ENCODE results near the gene LRP1.

Gene LRP1

DNA sequence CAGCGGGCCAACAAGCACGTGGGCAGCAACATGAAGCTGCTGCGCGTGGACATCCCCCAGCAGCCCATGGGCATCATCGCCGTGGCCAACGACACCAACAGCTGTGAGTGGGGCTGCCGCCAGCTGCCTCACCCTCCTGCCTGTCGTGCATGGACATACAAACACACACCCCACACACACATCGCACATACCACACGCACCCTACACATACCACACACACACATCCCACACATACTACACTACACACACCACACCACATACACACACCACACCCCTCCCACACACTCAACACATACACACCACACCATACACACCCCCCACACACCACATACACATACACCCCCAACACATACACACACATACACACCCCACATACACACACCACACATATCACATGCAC lies 63.1 kb downstream of the LRP1 start:
- H3K36me3 ChIP-seq (replicated peaks; ENCODE audit: low read depth, low read length) = no peaks in the 10 kb centered on the region
- H4K20me1 ChIP-seq (ENCODE audit: insufficient read depth, low read length) = no peaks in the 10 kb centered on the region
- H3K4me2 ChIP-seq (ENCODE audit: low read length) = no peak overlapping the region
- no peak overlapping the region for H3K9ac ChIP-seq (ENCODE audit: low read length)
- no peaks in the 10 kb centered on the region for H3K79me2 ChIP-seq (ENCODE audit: low read length)
- no peaks in the 10 kb centered on the region for H3K4me1 ChIP-seq (ENCODE audit: low read length)
- no peak overlapping the region for H3K27ac ChIP-seq (ENCODE audit: low read length)
- no peak overlapping the region for H2AFZ ChIP-seq (ENCODE audit: low read depth, low read length)
- no peak overlapping the region for H3K4me3 ChIP-seq (ENCODE audit: low read length)
- no peaks in the 10 kb centered on the region for H3K27me3 ChIP-seq (ENCODE audit: low read depth, low read length)
- TF ChIP-seq, protein P1, sequence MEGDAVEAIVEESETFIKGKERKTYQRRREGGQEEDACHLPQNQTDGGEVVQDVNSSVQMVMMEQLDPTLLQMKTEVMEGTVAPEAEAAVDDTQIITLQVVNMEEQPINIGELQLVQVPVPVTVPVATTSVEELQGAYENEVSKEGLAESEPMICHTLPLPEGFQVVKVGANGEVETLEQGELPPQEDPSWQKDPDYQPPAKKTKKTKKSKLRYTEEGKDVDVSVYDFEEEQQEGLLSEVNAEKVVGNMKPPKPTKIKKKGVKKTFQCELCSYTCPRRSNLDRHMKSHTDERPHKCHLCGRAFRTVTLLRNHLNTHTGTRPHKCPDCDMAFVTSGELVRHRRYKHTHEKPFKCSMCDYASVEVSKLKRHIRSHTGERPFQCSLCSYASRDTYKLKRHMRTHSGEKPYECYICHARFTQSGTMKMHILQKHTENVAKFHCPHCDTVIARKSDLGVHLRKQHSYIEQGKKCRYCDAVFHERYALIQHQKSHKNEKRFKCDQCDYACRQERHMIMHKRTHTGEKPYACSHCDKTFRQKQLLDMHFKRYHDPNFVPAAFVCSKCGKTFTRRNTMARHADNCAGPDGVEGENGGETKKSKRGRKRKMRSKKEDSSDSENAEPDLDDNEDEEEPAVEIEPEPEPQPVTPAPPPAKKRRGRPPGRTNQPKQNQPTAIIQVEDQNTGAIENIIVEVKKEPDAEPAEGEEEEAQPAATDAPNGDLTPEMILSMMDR (IDR thresholded peaks at IDR 0.05; ENCODE audit: low read depth, low read length) = no peak
- no peak for TF ChIP-seq EZH2phosphoT487 (IDR thresholded peaks at IDR 0.05; ENCODE audit: low read depth)
- no peaks in the 10 kb centered on the region for H3K9me3 ChIP-seq (ENCODE audit: insufficient read depth, low read length)

DNA sequence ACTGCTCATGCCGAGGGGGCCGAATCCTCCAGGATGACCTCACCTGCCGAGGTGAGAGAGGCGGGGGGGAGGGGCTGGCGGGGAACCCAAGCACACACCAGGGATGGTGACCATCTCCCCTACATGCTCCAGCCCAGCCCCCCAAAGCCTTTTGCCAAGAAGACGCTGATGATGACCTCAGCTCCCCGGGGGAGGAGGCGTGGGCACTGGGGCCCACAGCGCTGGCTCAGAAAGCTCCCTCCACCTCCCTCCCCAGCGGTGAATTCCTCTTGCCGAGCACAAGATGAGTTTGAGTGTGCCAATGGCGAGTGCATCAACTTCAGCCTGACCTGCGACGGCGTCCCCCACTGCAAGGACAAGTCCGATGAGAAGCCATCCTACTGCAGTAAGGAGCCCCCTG lies 64.6 kb downstream of the LRP1 start:
- Histone ChIP-seq H3K27me3 (ENCODE audit: low read depth, low read length) (no peaks in the 10 kb centered on the region), H3K79me2 (ENCODE audit: low read length) (no peaks in the 10 kb centered on the region), H4K20me1 (ENCODE audit: insufficient read depth, low read length) (no peaks in the 10 kb centered on the region), H3K4me2 (ENCODE audit: low read length) (no peak overlapping the region), H3K9ac (ENCODE audit: low read length) (no peak overlapping the region), H3K36me3 (replicated peaks; ENCODE audit: low read depth, low read length) (no peaks in the 10 kb centered on the region), H3K4me3 (ENCODE audit: low read length) (no peak overlapping the region), H3K4me1 (ENCODE audit: low read length) (no peaks in the 10 kb centered on the region), H3K27ac (ENCODE audit: low read length) (no peak overlapping the region), H3K9me3 (ENCODE audit: insufficient read depth, low read length) (no peaks in the 10 kb centered on the region), H2AFZ (ENCODE audit: low read depth, low read length) (no peak overlapping the region)
- TF ChIP-seq, protein P1 (IDR thresholded peaks at IDR 0.05; ENCODE audit: low read depth, low read length) = no peak
- TF ChIP-seq EZH2phosphoT487 (IDR thresholded peaks at IDR 0.05; ENCODE audit: low read depth) = no peak

DNA sequence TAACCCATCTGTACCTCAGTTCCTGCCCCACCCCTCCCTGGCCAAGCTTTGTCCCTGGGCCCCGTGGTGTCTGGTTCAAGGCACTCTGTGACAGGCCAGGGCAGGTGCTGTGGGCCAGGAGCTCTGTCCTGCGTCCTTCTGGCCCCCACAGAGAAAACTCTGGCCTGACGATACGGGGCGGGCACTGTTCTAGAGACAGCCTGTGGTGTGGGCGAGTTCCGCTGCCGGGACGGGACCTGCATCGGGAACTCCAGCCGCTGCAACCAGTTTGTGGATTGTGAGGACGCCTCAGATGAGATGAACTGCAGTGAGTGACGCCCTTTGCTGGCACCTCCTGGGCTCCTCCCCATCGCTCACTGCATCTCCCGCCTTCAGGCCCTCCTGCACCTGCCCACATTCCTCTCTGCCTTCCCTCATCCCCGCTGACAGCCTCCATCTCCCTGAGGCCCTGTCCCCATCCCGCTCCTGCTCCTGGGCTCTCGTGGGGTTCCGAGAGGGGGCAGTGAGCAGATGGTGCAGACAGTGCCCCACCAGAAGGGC lies 65.5 kb downstream of the LRP1 start:
- H3K9me3 ChIP-seq (ENCODE audit: insufficient read depth, low read length) = no peaks in the 10 kb centered on the region
- no peak overlapping the region for H3K4me2 ChIP-seq (ENCODE audit: low read length)
- TF ChIP-seq, protein P1 (IDR thresholded peaks at IDR 0.05; ENCODE audit: low read depth, low read length) = no peak
- no peak for TF ChIP-seq EZH2phosphoT487 (IDR thresholded peaks at IDR 0.05; ENCODE audit: low read depth)
- H2AFZ ChIP-seq (ENCODE audit: low read depth, low read length) = no peak overlapping the region
- no peak overlapping the region for H3K27ac ChIP-seq (ENCODE audit: low read length)
- H4K20me1 ChIP-seq (ENCODE audit: insufficient read depth, low read length) = no peaks in the 10 kb centered on the region
- H3K4me3 ChIP-seq (ENCODE audit: low read length) = no peak overlapping the region
- no peaks in the 10 kb centered on the region for H3K4me1 ChIP-seq (ENCODE audit: low read length)
- no peaks in the 10 kb centered on the region for H3K79me2 ChIP-seq (ENCODE audit: low read length)
- no peaks in the 10 kb centered on the region for H3K36me3 ChIP-seq (replicated peaks; ENCODE audit: low read depth, low read length)
- no peak overlapping the region for H3K9ac ChIP-seq (ENCODE audit: low read length)
- H3K27me3 ChIP-seq (ENCODE audit: low read depth, low read length) = no peaks in the 10 kb centered on the region

DNA sequence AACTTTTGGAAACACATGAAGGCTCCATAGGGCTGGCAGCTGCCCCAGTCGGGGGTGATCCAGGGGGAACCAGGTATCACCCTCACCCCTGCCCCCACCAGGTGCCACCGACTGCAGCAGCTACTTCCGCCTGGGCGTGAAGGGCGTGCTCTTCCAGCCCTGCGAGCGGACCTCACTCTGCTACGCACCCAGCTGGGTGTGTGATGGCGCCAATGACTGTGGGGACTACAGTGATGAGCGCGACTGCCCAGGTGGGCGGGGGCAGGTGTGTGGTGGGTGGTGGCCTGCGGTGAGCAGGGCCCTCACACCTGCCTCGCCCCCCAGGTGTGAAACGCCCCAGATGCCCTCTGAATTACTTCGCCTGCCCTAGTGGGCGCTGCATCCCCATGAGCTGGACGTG lies 66.0 kb downstream of the LRP1 start:
- no peaks in the 10 kb centered on the region for H3K79me2 ChIP-seq (ENCODE audit: low read length)
- no peak overlapping the region for H3K27ac ChIP-seq (ENCODE audit: low read length)
- H3K36me3 ChIP-seq (replicated peaks; ENCODE audit: low read depth, low read length) = no peaks in the 10 kb centered on the region
- no peak overlapping the region for H2AFZ ChIP-seq (ENCODE audit: low read depth, low read length)
- H3K9me3 ChIP-seq (ENCODE audit: insufficient read depth, low read length) = no peaks in the 10 kb centered on the region
- no peak overlapping the region for H3K9ac ChIP-seq (ENCODE audit: low read length)
- no peak overlapping the region for H3K4me2 ChIP-seq (ENCODE audit: low read length)
- no peaks in the 10 kb centered on the region for H3K4me1 ChIP-seq (ENCODE audit: low read length)
- no peaks in the 10 kb centered on the region for H3K27me3 ChIP-seq (ENCODE audit: low read depth, low read length)
- no peak overlapping the region for H3K4me3 ChIP-seq (ENCODE audit: low read length)
- TF ChIP-seq, protein P1 (IDR thresholded peaks at IDR 0.05; ENCODE audit: low read depth, low read length) = no peak
- no peak for TF ChIP-seq EZH2phosphoT487 (IDR thresholded peaks at IDR 0.05; ENCODE audit: low read depth)
- H4K20me1 ChIP-seq (ENCODE audit: insufficient read depth, low read length) = no peaks in the 10 kb centered on the region

All from OCI-LY3 (cell line).